H1 (cell line): ENCODE measurements around the gene ANKRD13C. TPM values are rescaled to one million over a fixed set of nuclear protein-coding genes. Genes with fewer than 3 reads are reported as not detected.

Source experiments
- CTCF ChIA-PET: fragments of 300-600 bp; sonication (Branson Sonifier 250); formaldehyde crosslinking; loops from one replicate; lab custom pipeline; 2021; ENCODE audit not compliant: partially characterized antibody; lab: Charles Lee
- POLR2A ChIA-PET: fragments of 300-600 bp; sonication (Branson Sonifier 250); formaldehyde crosslinking; loops from one replicate; lab custom pipeline; 2021; ENCODE audit warnings: inconsistent platforms; ENCODE audit not compliant: partially characterized antibody; lab: Charles Lee
- DNase-seq, 2 experiments: peaks; one replicate each; pipeline versions ENCODE4 v3.0.0 to v3.0.0-alpha.2; 2010 to 2022; ENCODE audit warnings: low spot score in 2 of 2, low read depth in 1 of 2, mixed read lengths in 1 of 2
- FAIRE-seq: peaks from 2 replicates; lab custom pipeline; 2011; peaks lifted over from hg19 to GRCh38; lab: Jason Lieb, UNC
- H2AFZ ChIP-seq: 2 replicates; pipeline ENCODE4 v1.8.1; 2012; ENCODE audit warnings: low read length, inconsistent platforms
- H2AK5ac ChIP-seq: 2 replicates; pipeline ENCODE4 v1.6.1; 2013; ENCODE audit warnings: low read depth, low read length
- H2BK120ac ChIP-seq: replicated peaks from 2 replicates; pipeline ENCODE3; 2013; ENCODE audit warnings: low read depth, low read length, inconsistent platforms
- H2BK12ac ChIP-seq: 2 replicates; pipeline ENCODE4 v1.6.1; 2013; ENCODE audit warnings: low read depth, low read length
- H2BK15ac ChIP-seq: 2 replicates; pipeline ENCODE4 v1.6.1; 2013; ENCODE audit warnings: low read length
- H2BK20ac ChIP-seq: 2 replicates; pipeline ENCODE4 v1.6.1; 2013; ENCODE audit warnings: low read length
- H2BK5ac ChIP-seq: 2 replicates; pipeline ENCODE4 v1.6.1; 2013; ENCODE audit warnings: low read depth, low read length
- H3K14ac ChIP-seq: 2 replicates; pipeline ENCODE4 v1.6.1; 2013; ENCODE audit warnings: inconsistent platforms; ENCODE audit not compliant: insufficient read length
- H3K18ac ChIP-seq: 2 replicates; pipeline ENCODE4 v1.6.1; 2013; ENCODE audit warnings: low read length; ENCODE audit errors: extremely low read depth
- H3K23ac ChIP-seq: 2 replicates; pipeline ENCODE4 v1.6.1; 2013; ENCODE audit warnings: inconsistent platforms; ENCODE audit not compliant: insufficient read length
- H3K23me2 ChIP-seq: 2 replicates; pipeline ENCODE4 v1.6.1; 2013; ENCODE audit warnings: low read depth, low read length
- H3K27ac ChIP-seq: 2 replicates; pipeline ENCODE4 v1.6.1; 2011; ENCODE audit warnings: low read depth, low read length, inconsistent platforms
- H3K27me3 ChIP-seq, 4 experiments: replicated peaks in 1 of 4; 1 replicate in 1 of 4; 2 replicates in 3 of 4; pipeline versions ENCODE4 v1.6.1 to v1.8.1; 2011 to 2013; ENCODE audit warnings: low read length in 3 of 4, mild to moderate bottlenecking in 3 of 4, inconsistent platforms in 2 of 4, mixed read lengths in 2 of 4, moderate library complexity in 1 of 4; ENCODE audit not compliant: control insufficient read depth in 3 of 4, insufficient read depth in 3 of 4; ENCODE audit errors: extremely low read depth in 1 of 4
- H3K36me3 ChIP-seq, 4 experiments: 2 replicates each; pipeline versions ENCODE4 v1.6.1 to v1.8.1; 2011 to 2013; ENCODE audit warnings: mild to moderate bottlenecking in 4 of 4, low read length in 3 of 4, moderate library complexity in 2 of 4, control low read depth in 1 of 4, inconsistent platforms in 1 of 4; ENCODE audit not compliant: insufficient read depth in 4 of 4, control insufficient read depth in 2 of 4
- H3K4ac ChIP-seq: replicated peaks from 2 replicates; pipeline ENCODE3; 2013; ENCODE audit warnings: low read length, low read depth, mixed read lengths, inconsistent platforms; ENCODE audit not compliant: insufficient read length
- H3K4me1 ChIP-seq, 4 experiments: replicated peaks in 1 of 4; 1 replicate in 1 of 4; 2 replicates in 3 of 4; pipeline versions ENCODE4 v1.6.1 to v1.8.1; 2011 to 2013; ENCODE audit warnings: low read length in 3 of 4, inconsistent platforms in 2 of 4, mixed read lengths in 1 of 4; ENCODE audit not compliant: insufficient read depth in 4 of 4, control insufficient read depth in 3 of 4
- H3K4me2 ChIP-seq, 2 experiments: 2 replicates each; pipeline versions ENCODE4 v1.6.1 to v1.8.1; 2011 to 2013; ENCODE audit warnings: low read depth in 2 of 2, low read length in 2 of 2, control low read depth in 1 of 2, inconsistent platforms in 1 of 2, mild to moderate bottlenecking in 1 of 2; ENCODE audit not compliant: insufficient read depth in 1 of 2
- H3K4me3 ChIP-seq, 4 experiments: fragments of 200-600, 300-600 bp in 1 of 4; sonication (generic), shearing (Covaris generic), sonication (Bioruptor Twin) in 1 of 4; 2 replicates each; pipeline versions ENCODE4 v1.5.1 to v1.8.1; 2011 to 2016; ENCODE audit warnings: low read length in 4 of 4, low read depth in 3 of 4, control low read depth in 2 of 4, inconsistent platforms in 2 of 4, mild to moderate bottlenecking in 2 of 4, mixed read lengths in 1 of 4, moderate library complexity in 1 of 4; ENCODE audit not compliant: insufficient read depth in 2 of 4; ENCODE audit errors: extremely low read depth in 1 of 4
- H3K56ac ChIP-seq: replicated peaks from 2 replicates; pipeline ENCODE3; 2013; ENCODE audit warnings: low read depth, mild to moderate bottlenecking, mixed read lengths, low read length, inconsistent platforms; ENCODE audit not compliant: insufficient read length
- H3K79me1 ChIP-seq: 2 replicates; pipeline ENCODE4 v1.6.1; 2013; ENCODE audit warnings: low read depth, low read length, control low read depth
- H3K79me2 ChIP-seq, 2 experiments: 2 replicates each; pipeline versions ENCODE4 v1.6.1 to v1.8.1; 2012 to 2013; ENCODE audit warnings: low read length in 2 of 2, mild to moderate bottlenecking in 2 of 2, inconsistent platforms in 1 of 2; ENCODE audit not compliant: insufficient read depth in 2 of 2, control insufficient read depth in 1 of 2
- H3K9ac ChIP-seq, 4 experiments: replicated peaks in 1 of 4; 1 replicate in 1 of 4; 2 replicates in 3 of 4; pipeline versions ENCODE4 v1.6.1 to v1.8.1; 2011 to 2013; ENCODE audit warnings: low read depth in 3 of 4, low read length in 3 of 4, control low read depth in 2 of 4, mild to moderate bottlenecking in 2 of 4, moderate library complexity in 2 of 4, inconsistent platforms in 1 of 4; ENCODE audit errors: extremely low read depth in 1 of 4
- H3K9me3 ChIP-seq, 2 experiments: 2 replicates each; pipeline versions ENCODE4 v1.6.1 to v1.8.1; 2012 to 2013; ENCODE audit warnings: mild to moderate bottlenecking in 2 of 2, moderate library complexity in 2 of 2, control low read depth in 1 of 2, inconsistent platforms in 1 of 2, low read depth in 1 of 2, low read length in 1 of 2, mixed read lengths in 1 of 2; ENCODE audit not compliant: insufficient read depth in 2 of 2
- H4K20me1 ChIP-seq, 2 experiments: replicated peaks in 1 of 2; 2 replicates each; pipeline versions ENCODE3 to v1.8.1; 2011 to 2013; ENCODE audit warnings: inconsistent platforms in 2 of 2, low read length in 2 of 2, mild to moderate bottlenecking in 1 of 2; ENCODE audit not compliant: insufficient read depth in 2 of 2, control insufficient read depth in 1 of 2
- H4K5ac ChIP-seq: 2 replicates; pipeline ENCODE4 v1.6.1; 2013; ENCODE audit warnings: low read length, low read depth, mixed read lengths, inconsistent platforms; ENCODE audit not compliant: insufficient read length
- H4K8ac ChIP-seq: 2 replicates; pipeline ENCODE4 v1.8.0; 2013; ENCODE audit warnings: mild to moderate bottlenecking, moderate library complexity, low read length, inconsistent platforms; ENCODE audit not compliant: insufficient read depth; ENCODE audit errors: extremely low read depth
- H4K91ac ChIP-seq: replicated peaks from 2 replicates; pipeline ENCODE3; 2013; ENCODE audit warnings: low read length, mixed read lengths, inconsistent platforms; ENCODE audit not compliant: insufficient read length
- CREB1 ChIP-seq: IDR thresholded peaks from 2 replicates; pipeline ENCODE4 v1.6.1; 2012; ENCODE audit warnings: inconsistent platforms
- E2F6 ChIP-seq: IDR thresholded peaks from 2 replicates; pipeline ENCODE4 v1.6.1; 2012; ENCODE audit warnings: inconsistent platforms
- GABPA ChIP-seq: IDR thresholded peaks from 2 replicates; pipeline ENCODE4 v1.6.1; 2011; ENCODE audit warnings: mild to moderate bottlenecking, low read length, moderate library complexity, borderline replicate concordance; ENCODE audit not compliant: insufficient read depth
- GTF2F1 ChIP-seq: IDR thresholded peaks from 2 replicates; pipeline ENCODE4 v1.6.1; 2012; ENCODE audit warnings: low read depth, low read length, improper control_type of control experiment, borderline replicate concordance
- HDAC2 ChIP-seq, 2 experiments: fragments of 300-600 bp in 1 of 2; sonication (generic) in 1 of 2; IDR thresholded peaks; 2 replicates each; pipeline ENCODE4 v1.6.1; 2011 to 2012; ENCODE audit warnings: low read depth in 2 of 2, low read length in 2 of 2, mild to moderate bottlenecking in 2 of 2, moderate library complexity in 2 of 2, borderline replicate concordance in 1 of 2, inconsistent platforms in 1 of 2
- PHF8 ChIP-seq: fragments of 200-600 bp; sonication (generic); conservative IDR thresholded peaks from 2 replicates; pipeline ENCODE4 v1.7.1; 2012; ENCODE audit warnings: low read depth, mild to moderate bottlenecking, inconsistent platforms, low read length, moderate library complexity
- POLR2A ChIP-seq, 2 experiments: IDR thresholded peaks; 1 replicate in 1 of 2; 2 replicates in 1 of 2; pipeline ENCODE4 v1.6.1; 2011; ENCODE audit warnings: low read depth in 2 of 2, low read length in 2 of 2, mild to moderate bottlenecking in 2 of 2; ENCODE audit errors: control extremely low read depth in 1 of 2
- SIN3A ChIP-seq, 2 experiments: IDR thresholded peaks in 1 of 2; conservative IDR thresholded peaks in 1 of 2; 2 replicates each; pipeline ENCODE4 v1.6.1; 2011 to 2012; ENCODE audit warnings: low read length in 2 of 2, improper control_type of control experiment in 1 of 2, low read depth in 1 of 2, mild to moderate bottlenecking in 1 of 2
- SIX5 ChIP-seq: IDR thresholded peaks from 2 replicates; pipeline ENCODE4 v1.6.1; 2011; ENCODE audit warnings: mild to moderate bottlenecking, low read depth, low read length
- WGBS, 2 experiments: shearing (Covaris generic) in 1 of 2; methylation state at CpG; one replicate each; pipeline versions ENCODE4 v1.1.6 to v1.1.7; 2013 to 2015; ENCODE audit warnings: low lambda C conversion rate in 2 of 2, mixed read lengths in 2 of 2, inconsistent platforms in 1 of 2, low coverage in 1 of 2, missing lambda C conversion rate in 1 of 2; ENCODE audit not compliant: insufficient replicate concordance in 2 of 2, insufficient coverage in 1 of 2, insufficient read length in 1 of 2; ENCODE audit errors: extremely low coverage in 1 of 2, missing lambda C conversion rate in 1 of 2; 5-methylcytosine and 5-hydroxymethylcytosine counted together
- polyA plus RNA-seq, 7 experiments: library from polyadenylated mRNA; depleted of rRNA in 3 of 7; stranded (reverse) in 5 of 7; unstranded in 2 of 7; fragments of >200 nt in 5 of 7; fragments of 200-250 nt in 2 of 7; gene quantifications; 1 replicate in 5 of 7; 2 replicates in 1 of 7; 4 replicates in 1 of 7; pipeline versions ENCODE4 v1.2.1 to v1.2.3, GENCODE V29; 2011 to 2013; ENCODE audit warnings: missing spikeins in 2 of 7, mixed read lengths in 2 of 7
- total RNA-seq: library from RNA; stranded (reverse); fragmentation: NEBNext Ultra II Directional; extraction: Animal tissue kit (Norgen Biotek cat#: 25700); gene quantifications from 2 replicates; pipeline ENCODE4 v1.2.1, GENCODE V29; 2021

The ANKRD13C gene
- total and polyA plus RNA-seq, 2 of the 8 experiments (the other 6 are each of a cell fraction or from before 2014, with no cell fraction given) = 4.8 to 21.7 TPM

- Histone ChIP-seq H3K4me2 (no peak overlapping the region), H3K4ac (no peak overlapping the region), H2AFZ (no peak overlapping the region), H2BK120ac (no peak overlapping the region), H2BK20ac (no peak overlapping the region), H3K23ac (no peak overlapping the region), H3K36me3 (peaks cover 0 to 5% (median 0%) of the 10 kb centered on the region in 4 experiments; a peak in 1 of 8 replicates), H3K14ac (no peak overlapping the region), H4K20me1 (peaks cover 0 to 3% of the 10 kb centered on the region in 2 experiments), H3K23me2 (no peaks in the 10 kb centered on the region), H3K9me3 (no peaks in the 10 kb centered on the region), H3K4me1 (no peaks in the 10 kb centered on the region), H3K79me2 (peaks cover 0 to 20% of the 10 kb centered on the region in 2 experiments; a peak in 2 of 4 replicates), H2BK15ac (no peak overlapping the region), H3K4me3 (no peak overlapping the region), H3K79me1 (no peaks in the 10 kb centered on the region), H4K8ac (no peak overlapping the region), H3K27me3 (no peaks in the 10 kb centered on the region), H2BK5ac (no peak overlapping the region), H3K18ac (no peak overlapping the region), H3K56ac (no peak overlapping the region), H2BK12ac (no peak overlapping the region), H4K91ac (no peak overlapping the region), H4K5ac (no peak overlapping the region), H3K9ac (no peak overlapping the region), H2AK5ac (no peak overlapping the region), H3K27ac (no peak overlapping the region)
- FAIRE-seq (no peak), DNase-seq (no peak)
- 93% methylated on average over 7 of the region's 7 CpGs; no CpG with 5 or more reads in 1 of the 2 experiments for WGBS, 2 experiments
- ChIA-PET CTCF (no interaction called here), POLR2A (no interaction called here)
- TF ChIP-seq PHF8 = no peak
- no peak for TF ChIP-seq SIX5
- no peak for TF ChIP-seq SIN3A (conservative IDR thresholded peaks at IDR 0.05 in 1 of 2, IDR thresholded peaks at IDR 0.05 in 1 of 2; ENCODE audit: low read depth in 1 of 2, low read length in 2 of 2)
- TF ChIP-seq HDAC2 (IDR thresholded peaks at IDR 0.05; ENCODE audit: borderline replicate concordance in 1 of 2, low read depth in 2 of 2, low read length in 2 of 2) = no peak
- TF ChIP-seq GTF2F1 = no peak
- TF ChIP-seq E2F6 = no peak
- TF ChIP-seq GABPA = no peak
- TF ChIP-seq POLR2A (IDR thresholded peaks at IDR 0.05; ENCODE audit: control extremely low read depth in 1 of 2, low read depth in 2 of 2, low read length in 2 of 2) = no peak
- no peak for TF ChIP-seq CREB1
Observed at GRCh38 chr1:70327306-70328076, 27.0 kb downstream of the ANKRD13C start.
